ENCODE results near the gene ESRRB. TPM values are rescaled to one million over a fixed set of nuclear protein-coding genes. Genes with fewer than 3 reads are reported as not detected.

ESRRB gene
- under 1 TPM in 2 of 7 donors, not detected in 5; 0.07 to 0.40 TPM for total RNA-seq
- not detected for polyA plus RNA-seq
- long read RNA-seq, donor 1 = 0 reads
- long read RNA-seq, donor 2 = 0 reads
- long read RNA-seq, donor 3, partial matches to known transcripts = 0 of 1 reads
- long read RNA-seq, donor 3, other reads (novel, unspliced or antisense) = 0 of 1 reads

GRCh38 chr14:76375947-76376404, at the start of gene ESRRB:
Gene ESRRB, plus strand, starts transcription at chr14:76376137. Its CDS starts 265 bp downstream, at chr14:76376402.
- H3K9me3 ChIP-seq = no peaks in the 10 kb centered on the region
- 1% methylated on average over 28 to 29 of the region's 29 CpGs for WGBS, 3 donors
- H3K4me3 ChIP-seq = no peak within 1 kb of the TSS
- no peaks in the 10 kb centered on the region for H3K4me1 ChIP-seq (ENCODE audit: insufficient read depth)
- TF ChIP-seq POLR2A (IDR thresholded peaks at IDR 0.05) (no peak), EP300 (IDR thresholded peaks at IDR 0.05) (no peak)
- TF ChIP-seq, protein P1, sequence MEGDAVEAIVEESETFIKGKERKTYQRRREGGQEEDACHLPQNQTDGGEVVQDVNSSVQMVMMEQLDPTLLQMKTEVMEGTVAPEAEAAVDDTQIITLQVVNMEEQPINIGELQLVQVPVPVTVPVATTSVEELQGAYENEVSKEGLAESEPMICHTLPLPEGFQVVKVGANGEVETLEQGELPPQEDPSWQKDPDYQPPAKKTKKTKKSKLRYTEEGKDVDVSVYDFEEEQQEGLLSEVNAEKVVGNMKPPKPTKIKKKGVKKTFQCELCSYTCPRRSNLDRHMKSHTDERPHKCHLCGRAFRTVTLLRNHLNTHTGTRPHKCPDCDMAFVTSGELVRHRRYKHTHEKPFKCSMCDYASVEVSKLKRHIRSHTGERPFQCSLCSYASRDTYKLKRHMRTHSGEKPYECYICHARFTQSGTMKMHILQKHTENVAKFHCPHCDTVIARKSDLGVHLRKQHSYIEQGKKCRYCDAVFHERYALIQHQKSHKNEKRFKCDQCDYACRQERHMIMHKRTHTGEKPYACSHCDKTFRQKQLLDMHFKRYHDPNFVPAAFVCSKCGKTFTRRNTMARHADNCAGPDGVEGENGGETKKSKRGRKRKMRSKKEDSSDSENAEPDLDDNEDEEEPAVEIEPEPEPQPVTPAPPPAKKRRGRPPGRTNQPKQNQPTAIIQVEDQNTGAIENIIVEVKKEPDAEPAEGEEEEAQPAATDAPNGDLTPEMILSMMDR (IDR thresholded peaks at IDR 0.05) = no peak
- H3K36me3 ChIP-seq = no peaks in the 10 kb centered on the region
- no peak for DNase-seq
- H3K27ac ChIP-seq = no peak within 1 kb of the TSS
- intact Hi-C loops (cut with DNase I) = no loop called here
- H3K27me3 ChIP-seq = no peaks in the 10 kb centered on the region

- intact Hi-C loops (cut with DNase I) = no loop called here
- no peaks in the 10 kb centered on the region for H3K27me3 ChIP-seq
- no peak for TF ChIP-seq POLR2A (IDR thresholded peaks at IDR 0.05)
- TF ChIP-seq, protein P1 (IDR thresholded peaks at IDR 0.05) = no peak
- TF ChIP-seq EP300 (IDR thresholded peaks at IDR 0.05) = no peak
- H3K27ac ChIP-seq = no peak overlapping the region
- H3K36me3 ChIP-seq = no peaks in the 10 kb centered on the region
- H3K4me3 ChIP-seq = no peak overlapping the region
- no peaks in the 10 kb centered on the region for H3K4me1 ChIP-seq (ENCODE audit: insufficient read depth)
- H3K9me3 ChIP-seq = no peaks in the 10 kb centered on the region
- 77 to 81% (median 80%) methylated on average over 11 of the region's 11 CpGs for WGBS, 3 donors
- DNase-seq = no peak
Observed at GRCh38 chr14:76326918-76327689, 48.8 kb upstream of the ESRRB start.

DNA sequence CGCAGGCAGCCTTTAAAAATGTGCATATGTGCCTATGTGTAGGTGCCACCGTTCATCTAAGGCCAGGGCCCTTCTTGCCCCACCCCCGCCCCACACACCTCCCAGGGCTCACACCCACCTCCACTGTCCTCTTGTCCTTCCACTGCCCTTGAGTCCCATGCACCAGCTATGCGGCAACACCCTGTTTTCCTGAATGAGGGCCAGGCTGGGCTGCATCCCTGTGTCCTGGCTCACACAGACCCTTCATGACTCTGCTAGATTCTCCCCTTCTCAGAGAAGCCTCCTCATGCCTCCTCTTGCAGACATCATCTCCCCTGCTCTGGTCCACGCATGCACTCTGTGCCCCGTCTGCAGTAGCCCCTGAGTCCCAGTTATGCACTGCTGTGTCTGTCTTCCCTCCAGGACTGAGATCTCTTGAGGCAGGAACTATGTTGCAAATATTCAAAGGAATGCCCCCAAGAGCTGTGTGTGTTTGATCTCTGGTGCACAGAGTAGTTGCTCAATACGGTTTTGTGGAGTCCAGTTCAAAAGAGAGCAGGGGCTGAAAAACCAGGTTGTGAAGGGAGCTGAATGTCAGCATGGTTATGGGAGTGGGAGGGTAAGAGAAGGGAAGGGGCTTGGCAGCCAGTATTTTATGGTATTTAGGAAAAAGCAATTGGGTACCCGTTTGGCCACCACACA, 47.3 kb upstream of the ESRRB start:
- 52 to 59% (median 59%) methylated on average over 8 of the region's 8 CpGs for WGBS, 3 donors
- H3K36me3 ChIP-seq = no peaks in the 10 kb centered on the region
- H3K4me3 ChIP-seq = no peak overlapping the region
- no peaks in the 10 kb centered on the region for H3K4me1 ChIP-seq (ENCODE audit: insufficient read depth)
- no peak overlapping the region for H3K27ac ChIP-seq
- intact Hi-C loops (cut with DNase I) = no loop called here
- no peaks in the 10 kb centered on the region for H3K9me3 ChIP-seq
- TF ChIP-seq POLR2A (IDR thresholded peaks at IDR 0.05) = no peak
- no peak for TF ChIP-seq EP300 (IDR thresholded peaks at IDR 0.05)
- TF ChIP-seq, protein P1 (IDR thresholded peaks at IDR 0.05) = no peak
- no peaks in the 10 kb centered on the region for H3K27me3 ChIP-seq
- no peak for DNase-seq

DNA sequence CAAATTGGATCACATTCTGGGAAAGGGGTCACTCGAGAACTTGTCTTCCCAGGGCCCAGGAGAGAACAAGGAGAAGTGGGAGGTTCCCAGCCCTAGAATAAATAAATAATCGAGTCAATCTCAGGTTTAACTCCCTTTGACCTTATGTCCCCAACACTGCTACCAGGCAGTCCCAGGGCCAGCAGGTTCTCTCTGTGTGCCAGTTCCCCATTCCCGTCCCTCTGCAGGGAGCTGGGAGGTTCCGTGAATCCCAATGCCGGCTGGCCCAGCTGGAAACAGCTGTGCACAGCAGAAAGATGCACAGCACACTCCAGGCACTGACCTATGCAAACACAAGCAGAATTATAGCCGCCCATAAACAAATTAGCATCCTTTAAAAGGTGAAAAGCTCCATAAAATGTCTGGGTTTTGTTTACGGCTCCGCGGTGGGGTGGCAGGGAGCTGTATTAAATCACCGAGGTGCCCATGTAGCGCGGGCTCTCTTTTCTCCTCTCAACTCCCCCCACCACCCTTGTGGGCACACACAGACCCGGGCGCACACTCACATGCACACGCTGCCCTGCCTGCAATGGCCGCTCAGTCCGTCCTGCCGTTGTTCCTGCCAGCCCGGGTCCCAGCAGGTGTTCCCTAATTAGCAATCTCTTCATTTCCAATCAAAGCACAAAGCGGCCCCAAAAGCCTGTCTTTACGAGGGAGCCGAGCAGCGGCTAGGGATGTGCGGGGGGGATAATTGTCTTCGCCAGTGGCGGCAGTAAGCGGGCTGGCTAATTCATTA, 46.6 kb upstream of the ESRRB start:
- intact Hi-C loops (cut with DNase I) = no loop called here
- 3 to 4% (median 4%) methylated on average over 25 to 27 of the region's 27 CpGs for WGBS, 3 donors

More for the DNA sequence above, 46.6 kb upstream of the ESRRB start:
- no peak for DNase-seq
- Histone ChIP-seq H3K4me3 (no peak overlapping the region), H3K27me3 (no peaks in the 10 kb centered on the region), H3K9me3 (no peaks in the 10 kb centered on the region), H3K27ac (no peak overlapping the region), H3K36me3 (no peaks in the 10 kb centered on the region), H3K4me1 (ENCODE audit: insufficient read depth) (no peaks in the 10 kb centered on the region)
- no peak for TF ChIP-seq POLR2A (IDR thresholded peaks at IDR 0.05)
- no peak for TF ChIP-seq EP300 (IDR thresholded peaks at IDR 0.05)
- TF ChIP-seq, protein P1 (IDR thresholded peaks at IDR 0.05) = no peak

All from ovary (tissue), 10 donors.